IMR-90 (cell line): Measurements from ENCODE around the gene RIMBP2. TPM values are rescaled to one million over a fixed set of nuclear protein-coding genes. Genes with fewer than 3 reads are reported as not detected.
A peak's percentile ranks its signal among the peaks of the same experiment; 100 is the strongest.

Experiments
- ATAC-seq: fragments of 200-7000 bp; cut with Tn5 transposase; 2 replicates; pipeline ENCODE4 v1.9.1; 2020; ENCODE audit warnings: low read depth, mild to moderate bottlenecking, moderate library complexity
- BruUV-seq: library from RNA; stranded (reverse); fragments of 400-500 nt; replicated peaks from 2 replicates; lab custom pipeline; 2021; lab: Mats Ljungman, UMichigan
- CTCF ChIA-PET: fragments of 300-600 bp; formaldehyde crosslinking; extraction: SDS; loops from one replicate; lab custom pipeline; 2021; ENCODE audit warnings: antibody characterized with exemption; lab: Yijun Ruan, JAX
- POLR2A ChIA-PET: fragments of 300-600 bp; sonication (Branson Sonifier 250); formaldehyde crosslinking; loops from one replicate; lab custom pipeline; 2022; ENCODE audit warnings: antibody characterized with exemption; ENCODE audit not compliant: unreplicated experiment; lab: Charles Lee
- DNase-seq: peaks from one replicate; pipeline ENCODE4 v3.0.0; 2013
- H2AFZ ChIP-seq: replicated peaks from 2 replicates; pipeline ENCODE3; 2013; ENCODE audit warnings: low read length, mild to moderate bottlenecking; ENCODE audit not compliant: poor library complexity
- H2AK5ac ChIP-seq: 2 replicates; pipeline ENCODE4 v1.6.1; 2013; ENCODE audit warnings: low read depth, low read length, inconsistent platforms
- H2AK9ac ChIP-seq: replicated peaks from 2 replicates; pipeline ENCODE3; 2013; ENCODE audit warnings: mild to moderate bottlenecking, low read depth, low read length, moderate library complexity; ENCODE audit not compliant: poor library complexity
- H2BK120ac ChIP-seq: 2 replicates; pipeline ENCODE4 v1.6.1; 2013; ENCODE audit warnings: low read depth, low read length, inconsistent platforms
- H2BK15ac ChIP-seq: 3 replicates; pipeline ENCODE4 v1.6.1; 2013; ENCODE audit warnings: low read depth, low read length, inconsistent platforms
- H2BK20ac ChIP-seq: 2 replicates; pipeline ENCODE4 v1.6.1; 2013; ENCODE audit warnings: low read depth, mild to moderate bottlenecking, inconsistent platforms, low read length, moderate library complexity
- H2BK5ac ChIP-seq: 2 replicates; pipeline ENCODE4 v1.6.1; 2013; ENCODE audit warnings: mild to moderate bottlenecking, low read depth, low read length, inconsistent platforms; ENCODE audit not compliant: poor library complexity, severe bottlenecking
- H3K14ac ChIP-seq: replicated peaks from 2 replicates; pipeline ENCODE4 v1.6.1; 2013; ENCODE audit warnings: low read depth, low read length, inconsistent platforms
- H3K18ac ChIP-seq: 2 replicates; pipeline ENCODE4 v1.6.1; 2013; ENCODE audit warnings: low read depth, low read length, control low read depth
- H3K23ac ChIP-seq: 2 replicates; pipeline ENCODE4 v1.6.1; 2013; ENCODE audit warnings: low read depth, low read length, inconsistent platforms
- H3K27ac ChIP-seq: 2 replicates; pipeline ENCODE4 v1.5.1; 2013; ENCODE audit warnings: mild to moderate bottlenecking, control low read depth, low read length; ENCODE audit not compliant: insufficient read depth
- H3K27me3 ChIP-seq: 2 replicates; pipeline ENCODE4 v1.6.1; 2013; ENCODE audit warnings: low read length; ENCODE audit not compliant: control insufficient read depth, insufficient read depth
- H3K36me3 ChIP-seq: 2 replicates; pipeline ENCODE4 v1.6.1; 2013; ENCODE audit warnings: low read length, mixed read lengths; ENCODE audit not compliant: control insufficient read depth, insufficient read depth
- H3K4ac ChIP-seq: 2 replicates; pipeline ENCODE4 v1.6.1; 2013; ENCODE audit warnings: low read depth, low read length, inconsistent platforms
- H3K4me1 ChIP-seq: 2 replicates; pipeline ENCODE4 v1.6.1; 2013; ENCODE audit warnings: low read length, mixed read lengths; ENCODE audit not compliant: control insufficient read depth, insufficient read depth
- H3K4me2 ChIP-seq: 2 replicates; pipeline ENCODE4 v1.6.1; 2013; ENCODE audit warnings: low read depth, mild to moderate bottlenecking, control low read depth, low read length, moderate library complexity
- H3K4me3 ChIP-seq: 2 replicates; pipeline ENCODE4 v1.5.1; 2013; ENCODE audit warnings: low read depth, mild to moderate bottlenecking, control low read depth, low read length, moderate library complexity; ENCODE audit not compliant: insufficient read depth
- H3K56ac ChIP-seq: 2 replicates; pipeline ENCODE4 v1.6.1; 2013; ENCODE audit warnings: low read length, inconsistent platforms; ENCODE audit not compliant: insufficient read depth; ENCODE audit errors: extremely low read depth
- H3K79me1 ChIP-seq, 2 experiments: 2 replicates each; pipeline ENCODE4 v1.6.1; 2013; ENCODE audit warnings: low read length in 2 of 2, inconsistent platforms in 1 of 2, low read depth in 1 of 2
- H3K9ac ChIP-seq: 2 replicates; pipeline ENCODE4 v1.6.1; 2013; ENCODE audit warnings: low read depth, low read length, control low read depth
- H3K9me1 ChIP-seq: 2 replicates; pipeline ENCODE4 v1.6.1; 2013; ENCODE audit warnings: low read length, inconsistent platforms; ENCODE audit not compliant: insufficient read depth
- H3K9me3 ChIP-seq: 2 replicates; pipeline ENCODE4 v1.6.1; 2013; ENCODE audit warnings: low read length; ENCODE audit not compliant: control insufficient read depth, insufficient read depth
- H4K20me1 ChIP-seq: 2 replicates; pipeline ENCODE4 v1.6.1; 2013; ENCODE audit warnings: low read length, inconsistent platforms; ENCODE audit not compliant: insufficient read depth
- H4K5ac ChIP-seq: 2 replicates; pipeline ENCODE4 v1.6.1; 2013; ENCODE audit warnings: mild to moderate bottlenecking, low read depth, low read length, control low read depth
- H4K8ac ChIP-seq, 2 experiments: 2 replicates each; pipeline ENCODE4 v1.6.1; 2013; ENCODE audit warnings: low read depth in 2 of 2, low read length in 2 of 2, control low read depth in 1 of 2, inconsistent platforms in 1 of 2
- H4K91ac ChIP-seq: 2 replicates; pipeline ENCODE4 v1.6.1; 2013; ENCODE audit warnings: low read depth, low read length, inconsistent platforms; ENCODE audit not compliant: insufficient read depth
- CEBPB ChIP-seq: IDR thresholded peaks from 2 replicates; pipeline ENCODE4 v1.6.1; 2012; ENCODE audit warnings: low read depth, low read length, improper control_type of control experiment
- CHD1 ChIP-seq: IDR thresholded peaks from 2 replicates; pipeline ENCODE4 v1.6.1; 2012; ENCODE audit warnings: low read depth, low read length, improper control_type of control experiment
- CTCF ChIP-seq: conservative IDR thresholded peaks from 2 replicates; pipeline ENCODE4 v1.5.1; 2012; ENCODE audit warnings: mild to moderate bottlenecking, low read depth, low read length, improper control_type of control experiment
- ELK1 ChIP-seq: fragments of 150-350 bp; IDR thresholded peaks from 2 replicates; pipeline ENCODE4 v1.6.1; 2016; ENCODE audit warnings: low read depth, mild to moderate bottlenecking, low read length, moderate library complexity, borderline replicate concordance
- FOS ChIP-seq: fragments of 150-350 bp; IDR thresholded peaks from 2 replicates; pipeline ENCODE4 v1.6.1; 2016; ENCODE audit warnings: low read depth, low read length
- MAFK ChIP-seq: IDR thresholded peaks from 2 replicates; pipeline ENCODE4 v1.6.1; 2012; ENCODE audit warnings: low read depth, low read length, improper control_type of control experiment
- MAZ ChIP-seq: IDR thresholded peaks from 2 replicates; pipeline ENCODE4 v1.6.1; 2012; ENCODE audit warnings: low read depth, mild to moderate bottlenecking, low read length, improper control_type of control experiment, moderate library complexity, borderline replicate concordance
- MXI1 ChIP-seq: IDR thresholded peaks from 2 replicates; pipeline ENCODE4 v1.6.1; 2012; ENCODE audit warnings: low read depth, mild to moderate bottlenecking, low read length, moderate library complexity, borderline replicate concordance
- NFE2L2 ChIP-seq: fragments of 150-350 bp; IDR thresholded peaks from 2 replicates; pipeline ENCODE4 v1.6.1; 2016; ENCODE audit warnings: low read depth, mild to moderate bottlenecking, low read length
- POLR2A ChIP-seq: IDR thresholded peaks from 2 replicates; pipeline ENCODE4 v1.6.1; 2012; ENCODE audit warnings: mild to moderate bottlenecking, low read depth, low read length
- RAD21 ChIP-seq: IDR thresholded peaks from 2 replicates; pipeline ENCODE4 v1.6.1; 2012; ENCODE audit warnings: low read length, improper control_type of control experiment
- RCOR1 ChIP-seq: IDR thresholded peaks from 2 replicates; pipeline ENCODE4 v1.6.1; 2012; ENCODE audit warnings: mild to moderate bottlenecking, low read length, improper control_type of control experiment; ENCODE audit not compliant: insufficient replicate concordance
- SMC3 ChIP-seq: fragments of 150-350 bp; IDR thresholded peaks from 2 replicates; pipeline ENCODE4 v1.6.1; 2016; ENCODE audit warnings: low read depth, mild to moderate bottlenecking, antibody characterized with exemption, low read length, moderate library complexity
- USF2 ChIP-seq: fragments of 150-350 bp; IDR thresholded peaks from 2 replicates; pipeline ENCODE4 v1.6.1; 2017; ENCODE audit warnings: mild to moderate bottlenecking, antibody characterized with exemption, low read length, low read depth
- WGBS, 2 experiments: methylation state at CpG; one replicate each; pipeline versions ENCODE4 v1.1.5 to v1.1.7; 2013; ENCODE audit warnings: missing lambda C conversion rate in 2 of 2; ENCODE audit not compliant: insufficient read length in 1 of 2; ENCODE audit errors: extremely low coverage in 2 of 2; 5-methylcytosine and 5-hydroxymethylcytosine counted together
- dilution Hi-C: fragments of 300-500 bp; cut with HindIII; formaldehyde crosslinking; loops from one replicate; pipeline ENCODE4 v1.14.3; 2018; ENCODE audit warnings: low sequenced_read_pairs; ENCODE audit not compliant: unreplicated experiment
- in situ Hi-C: fragments of 300-500 bp; cut with MboI; formaldehyde crosslinking; loops from 3 replicates; pipeline ENCODE4 v1.14.3; 2019; ENCODE audit warnings: low sequenced_read_pairs, inconsistent platforms, mixed read lengths
- intact Hi-C: fragments of 100-400 bp; cut with micrococcal nuclease; formaldehyde crosslinking; loops from 2 replicates; pipeline ENCODE4 v1.10.0; 2022
- polyA plus RNA-seq, 3 experiments: library from polyadenylated mRNA; depleted of rRNA; stranded (reverse); fragments of >200 nt; gene quantifications; 2 replicates each; pipeline ENCODE4 v1.2.3, GENCODE V29; 2012; ENCODE audit warnings: low replicate concordance in 1 of 3
- total RNA-seq: library from RNA; depleted of rRNA; stranded (reverse); fragments of >200 nt; gene quantifications from 2 replicates; pipeline ENCODE4 v1.2.3, GENCODE V29; 2012

The RIMBP2 gene
- total and polyA plus RNA-seq, 2 of the 4 experiments (the other 2 are of a cell fraction) = not detected

- no peak overlapping the region for H4K91ac ChIP-seq
- no peak overlapping the region for H2BK120ac ChIP-seq
- H2BK5ac ChIP-seq = no peak overlapping the region
- CTCF ChIA-PET = no interaction called here
- no peaks in the 10 kb centered on the region for H4K20me1 ChIP-seq
- H3K18ac ChIP-seq = no peak overlapping the region
- H3K4me2 ChIP-seq = no peak overlapping the region
- no peaks in the 10 kb centered on the region for H3K27me3 ChIP-seq
- no peak overlapping the region for H2AK5ac ChIP-seq
- H2BK15ac ChIP-seq = no peak overlapping the region
- H2BK20ac ChIP-seq = no peak overlapping the region
- no TSS peak for BruUV-seq
- peaks cover 25% of the 10 kb centered on the region for H3K9me3 ChIP-seq
- no peak overlapping the region for H4K5ac ChIP-seq
- peak overlapping the region; percentile 5 for H2AFZ ChIP-seq
- no peak overlapping the region for H3K14ac ChIP-seq
- intact Hi-C loops = no loop called here
- in situ Hi-C loops = no loop called here
- no peaks in the 10 kb centered on the region for H3K4me1 ChIP-seq
- no peak overlapping the region for H3K4me3 ChIP-seq
- dilution Hi-C loops = no loop called here
- H3K27ac ChIP-seq = no peak overlapping the region
- POLR2A ChIA-PET = no interaction called here
- no peaks in the 10 kb centered on the region for H3K36me3 ChIP-seq
- no peaks in the 10 kb centered on the region for H3K9me1 ChIP-seq
- H3K23ac ChIP-seq = no peak overlapping the region
- no peak overlapping the region for H3K56ac ChIP-seq
- no peak overlapping the region for H3K4ac ChIP-seq
- H3K9ac ChIP-seq = no peak overlapping the region
- no peak overlapping the region for H2AK9ac ChIP-seq
- H3K79me1 ChIP-seq = no peaks in the 10 kb centered on the region
- no peak overlapping the region for H4K8ac ChIP-seq
- TF ChIP-seq MAZ (no peak), CEBPB (no peak), NFE2L2 (no peak), MXI1 (no peak), SMC3 (no peak), USF2 (no peak), MAFK (no peak), POLR2A (no peak), ELK1 (no peak), RCOR1 (no peak), CHD1 (no peak), FOS (no peak), RAD21 (no peak), CTCF (no peak)
- no CpG with 5 or more reads among the region's 3 CpGs for WGBS, 2 experiments
- DNase-seq (no peak), ATAC-seq (no peak)
Observed at GRCh38 chr12:130418251-130418650, 297.8 kb downstream of the RIMBP2 start.
